ENCODE measurements around the gene ZMYND8. TPM values are rescaled to one million over a fixed set of nuclear protein-coding genes. Genes with fewer than 3 reads are reported as not detected.

ZMYND8 gene
- total RNA-seq, 2 donors from 2014 or later: 18.9 to 19.1 TPM

DNA sequence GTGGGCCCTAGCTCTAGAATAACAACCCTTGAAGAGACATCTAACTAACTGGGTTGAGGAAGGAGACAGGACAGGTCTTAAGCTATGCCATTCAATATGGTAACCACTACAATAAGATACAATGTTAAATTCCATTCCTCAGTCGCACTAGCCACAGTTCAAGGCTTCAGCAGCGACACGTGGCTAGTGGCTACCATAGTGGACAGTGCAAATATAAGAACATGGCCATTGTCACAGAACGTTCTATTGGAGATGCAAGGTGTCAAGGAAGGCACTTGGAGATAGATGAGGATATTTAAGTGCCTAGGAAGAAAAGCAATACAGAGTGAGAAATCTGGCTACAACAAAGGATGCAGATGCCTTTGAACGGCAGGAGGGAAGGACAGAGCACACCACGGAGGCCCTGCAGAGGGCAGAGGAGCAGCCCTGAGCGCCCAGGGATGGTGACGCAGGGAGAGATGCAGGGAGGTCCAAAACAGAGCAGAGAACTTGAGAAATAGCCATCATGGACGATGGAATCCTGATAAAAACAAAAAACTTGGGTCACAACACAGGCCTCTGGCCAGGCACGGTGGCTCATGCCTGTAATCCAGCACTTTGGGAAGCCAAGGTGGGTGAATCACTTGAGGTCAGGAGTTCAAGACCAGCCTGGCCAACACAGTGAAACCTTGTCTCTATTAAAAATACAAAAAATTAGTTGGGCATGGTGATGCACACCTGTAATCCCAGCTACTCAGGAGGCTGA lies 140.7 kb downstream of the ZMYND8 start:
- Histone ChIP-seq H3K9me3 (no peaks in the 10 kb centered on the region), H3K4me3 (no peak overlapping the region), H3K27me3 (no peaks in the 10 kb centered on the region), H3K4me1 (no peaks in the 10 kb centered on the region), H3K36me3 (replicated peaks in 1 of 2; ENCODE audit: insufficient read depth in 1 of 2, low read depth in 2 of 2) (peaks cover 0 to 21% of the 10 kb centered on the region in 2 donors), H3K27ac (no peak overlapping the region)
- ATAC-seq (no peak), DNase-seq (no peak)
- no peak for TF ChIP-seq POLR2A (IDR thresholded peaks at IDR 0.05)
- TF ChIP-seq CTCF (IDR thresholded peaks at IDR 0.05): no peak
- intact Hi-C loops (cut with DNase I): no loop called here
- 90 to 94% methylated on average over 10 of the region's 10 CpGs for WGBS, 2 donors

- intact Hi-C loops (cut with DNase I): no loop called here
- H3K36me3 ChIP-seq (replicated peaks in 1 of 2; ENCODE audit: insufficient read depth in 1 of 2, low read depth in 2 of 2): peaks cover 0 to 27% of the 10 kb centered on the region in 2 donors
- H3K9me3 ChIP-seq: no peaks in the 10 kb centered on the region
- H3K27me3 ChIP-seq: no peaks in the 10 kb centered on the region
- no peak overlapping the region for H3K4me3 ChIP-seq
- TF ChIP-seq CTCF (IDR thresholded peaks at IDR 0.05) (no peak), POLR2A (IDR thresholded peaks at IDR 0.05) (no peak)
- DNase-seq (no peak), ATAC-seq (no peak)
- H3K27ac ChIP-seq: no peak overlapping the region
- 94 to 98% methylated on average over 9 of the region's 9 CpGs for WGBS, 2 donors
- H3K4me1 ChIP-seq: no peaks in the 10 kb centered on the region
Observed at GRCh38 chr20:47213966-47214365, 142.5 kb downstream of the ZMYND8 start.

- H3K27me3 ChIP-seq: no peaks in the 10 kb centered on the region
- DNase-seq (no peak), ATAC-seq (no peak)
- H3K4me1 ChIP-seq: no peaks in the 10 kb centered on the region
- no peak for TF ChIP-seq CTCF (IDR thresholded peaks at IDR 0.05)
- no peak for TF ChIP-seq POLR2A (IDR thresholded peaks at IDR 0.05)
- no peak overlapping the region for H3K4me3 ChIP-seq
- intact Hi-C loops (cut with DNase I): no loop called here
- 94 to 98% methylated on average over 8 to 9 of the region's 9 CpGs for WGBS, 2 donors
- no peaks in the 10 kb centered on the region for H3K9me3 ChIP-seq
- H3K27ac ChIP-seq: no peak overlapping the region
- peaks cover 0 to 30% of the 10 kb centered on the region in 2 donors for H3K36me3 ChIP-seq (replicated peaks in 1 of 2; ENCODE audit: insufficient read depth in 1 of 2, low read depth in 2 of 2)
Observed at GRCh38 chr20:47212606-47213207, 143.8 kb downstream of the ZMYND8 start.

DNA sequence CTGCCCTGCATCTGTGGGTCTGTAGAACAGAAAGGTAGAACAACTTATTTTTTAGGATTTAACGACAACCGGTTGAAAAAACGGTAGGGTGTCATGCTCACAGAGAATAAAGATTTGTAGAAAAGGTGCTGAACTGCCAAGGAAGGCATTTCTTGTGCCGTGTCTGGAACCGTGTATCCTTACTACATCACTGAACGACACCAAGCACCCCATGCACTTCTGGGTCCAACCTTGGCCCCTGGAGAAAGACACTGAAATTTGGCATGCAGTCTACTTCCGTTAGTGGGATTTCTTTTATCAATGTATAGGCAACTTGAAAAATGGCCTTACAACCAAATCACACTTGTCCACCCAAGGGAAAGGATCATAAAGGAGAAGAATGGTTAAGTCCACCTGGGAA lies 145.5 kb downstream of the ZMYND8 start:
- ATAC-seq (no peak), DNase-seq (no peak)
- no peak overlapping the region for H3K27ac ChIP-seq
- no peaks in the 10 kb centered on the region for H3K9me3 ChIP-seq
- H3K36me3 ChIP-seq (replicated peaks in 1 of 2; ENCODE audit: insufficient read depth in 1 of 2, low read depth in 2 of 2): peaks cover 0 to 24% of the 10 kb centered on the region in 2 donors
- no peak overlapping the region for H3K4me3 ChIP-seq
- WGBS, 2 donors: 89 to 90% methylated on average over 7 of the region's 7 CpGs
- no peaks in the 10 kb centered on the region for H3K4me1 ChIP-seq
- intact Hi-C loops (cut with DNase I): no loop called here
- no peaks in the 10 kb centered on the region for H3K27me3 ChIP-seq
- TF ChIP-seq POLR2A (IDR thresholded peaks at IDR 0.05) (no peak), CTCF (IDR thresholded peaks at IDR 0.05) (no peak)
